Hepatocyte (in vitro differentiated cells): ENCODE results near the gene FGD4.

Experiments
- CTCF ChIP-seq: fragments of 200-600 bp; sonication (generic); IDR thresholded peaks from 2 replicates; pipeline ENCODE4 v1.5.1; 2016; ENCODE audit warnings: antibody characterized with exemption, mild to moderate bottlenecking; ENCODE audit not compliant: poor library complexity
- EZH2 ChIP-seq: fragments of 200-600 bp; sonication (generic); IDR thresholded peaks from 2 replicates; pipeline ENCODE4 v1.6.1; 2016; ENCODE audit warnings: antibody characterized with exemption, mild to moderate bottlenecking, borderline replicate concordance

- TF ChIP-seq CTCF = no peak
- TF ChIP-seq EZH2 = no peak
These were observed 118.6 kb downstream of the FGD4 start for GRCh38 chr12:32517966-32518365.
